ENCODE measurements around the gene AQP2.

- no peak for TF ChIP-seq CTCF (IDR thresholded peaks at IDR 0.05; ENCODE audit: low read length)
- no peak for TF ChIP-seq EZH2 (IDR thresholded peaks at IDR 0.05; ENCODE audit: borderline replicate concordance, low read length)
These were observed 18.5 kb upstream of the AQP2 start for GRCh38 chr12:49932023-49932422.

Measured in OCI-LY1 (cell line).